Thyroid gland (tissue), 4 donors: ENCODE data around the gene PODN. TPM values are rescaled to one million over a fixed set of nuclear protein-coding genes. Genes with fewer than 3 reads are reported as not detected.

ENCODE experiments used
- DNase-seq, 2 donors: peaks; one replicate each; pipeline ENCODE4 v3.0.0-alpha.2; 2019
- H3K27ac ChIP-seq, 3 donors: fragments of 200-600 bp; sonication (generic); 1 replicate in 2 of 3; 2 replicates in 1 of 3; pipeline ENCODE4 v1.5.1; 2016 to 2019; ENCODE audit warnings: mild to moderate bottlenecking in 1 of 3, moderate library complexity in 1 of 3
- H3K27me3 ChIP-seq: fragments of 200-600 bp; sonication (generic); one replicate; pipeline ENCODE4 v1.5.1; 2019
- H3K36me3 ChIP-seq, 2 donors: fragments of 200-600 bp; sonication (generic); one replicate each; pipeline ENCODE4 v1.5.1; 2016 to 2019
- H3K4me1 ChIP-seq, 2 donors: fragments of 200-600 bp; sonication (generic); one replicate each; pipeline ENCODE4 v1.5.1; 2017 to 2019
- H3K4me3 ChIP-seq, 3 donors: fragments of 200-600 bp; sonication (generic); replicated peaks in 1 of 3; 1 replicate in 2 of 3; 2 replicates in 1 of 3; pipeline ENCODE4 v1.5.1; 2016; ENCODE audit warnings: mild to moderate bottlenecking in 1 of 3
- H3K9me3 ChIP-seq: fragments of 200-600 bp; sonication (generic); one replicate; pipeline ENCODE4 v1.5.1; 2017
- POLR2A ChIP-seq, 2 donors: fragments of 450-650 bp; IDR thresholded peaks; one replicate each; pipeline ENCODE4 v1.6.1; 2017; ENCODE audit warnings: antibody characterized with exemption in 2 of 2, mild to moderate bottlenecking in 2 of 2, moderate library complexity in 1 of 2
- WGBS, 2 donors: methylation state at CpG; one replicate each; pipeline ENCODE4 v1.1.5; 2017; 5-methylcytosine and 5-hydroxymethylcytosine counted together
- intact Hi-C: fragments of 100-400 bp; cut with DNase I; formaldehyde crosslinking; loops from one replicate; pipeline ENCODE4 v1.15.1; 2023
- total RNA-seq, 4 donors: library from RNA; depleted of rRNA; stranded (reverse); fragments of >200 nt; gene quantifications; one replicate each; pipeline ENCODE4 v1.2.3, GENCODE V29; 2016
- TF ChIP-seq, protein P1 (sequence below), 6 experiments: fragments of 200-600 bp in 3 of 6; fragments of 450-650 bp in 3 of 6; sonication (generic) in 3 of 6; IDR thresholded peaks; one replicate each; pipeline ENCODE4 v1.5.1; 2016 to 2019; ENCODE audit warnings: antibody characterized with exemption in 6 of 6, mild to moderate bottlenecking in 2 of 6, inconsistent platforms in 1 of 6, moderate library complexity in 1 of 6

PODN gene, protein sequence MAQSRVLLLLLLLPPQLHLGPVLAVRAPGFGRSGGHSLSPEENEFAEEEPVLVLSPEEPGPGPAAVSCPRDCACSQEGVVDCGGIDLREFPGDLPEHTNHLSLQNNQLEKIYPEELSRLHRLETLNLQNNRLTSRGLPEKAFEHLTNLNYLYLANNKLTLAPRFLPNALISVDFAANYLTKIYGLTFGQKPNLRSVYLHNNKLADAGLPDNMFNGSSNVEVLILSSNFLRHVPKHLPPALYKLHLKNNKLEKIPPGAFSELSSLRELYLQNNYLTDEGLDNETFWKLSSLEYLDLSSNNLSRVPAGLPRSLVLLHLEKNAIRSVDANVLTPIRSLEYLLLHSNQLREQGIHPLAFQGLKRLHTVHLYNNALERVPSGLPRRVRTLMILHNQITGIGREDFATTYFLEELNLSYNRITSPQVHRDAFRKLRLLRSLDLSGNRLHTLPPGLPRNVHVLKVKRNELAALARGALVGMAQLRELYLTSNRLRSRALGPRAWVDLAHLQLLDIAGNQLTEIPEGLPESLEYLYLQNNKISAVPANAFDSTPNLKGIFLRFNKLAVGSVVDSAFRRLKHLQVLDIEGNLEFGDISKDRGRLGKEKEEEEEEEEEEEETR
- total RNA-seq, result 100 to 1,000 TPM in 2 of 4 donors, 10 to 100 TPM in 2; 80.8 to 125 (median 101) TPM

DNA sequence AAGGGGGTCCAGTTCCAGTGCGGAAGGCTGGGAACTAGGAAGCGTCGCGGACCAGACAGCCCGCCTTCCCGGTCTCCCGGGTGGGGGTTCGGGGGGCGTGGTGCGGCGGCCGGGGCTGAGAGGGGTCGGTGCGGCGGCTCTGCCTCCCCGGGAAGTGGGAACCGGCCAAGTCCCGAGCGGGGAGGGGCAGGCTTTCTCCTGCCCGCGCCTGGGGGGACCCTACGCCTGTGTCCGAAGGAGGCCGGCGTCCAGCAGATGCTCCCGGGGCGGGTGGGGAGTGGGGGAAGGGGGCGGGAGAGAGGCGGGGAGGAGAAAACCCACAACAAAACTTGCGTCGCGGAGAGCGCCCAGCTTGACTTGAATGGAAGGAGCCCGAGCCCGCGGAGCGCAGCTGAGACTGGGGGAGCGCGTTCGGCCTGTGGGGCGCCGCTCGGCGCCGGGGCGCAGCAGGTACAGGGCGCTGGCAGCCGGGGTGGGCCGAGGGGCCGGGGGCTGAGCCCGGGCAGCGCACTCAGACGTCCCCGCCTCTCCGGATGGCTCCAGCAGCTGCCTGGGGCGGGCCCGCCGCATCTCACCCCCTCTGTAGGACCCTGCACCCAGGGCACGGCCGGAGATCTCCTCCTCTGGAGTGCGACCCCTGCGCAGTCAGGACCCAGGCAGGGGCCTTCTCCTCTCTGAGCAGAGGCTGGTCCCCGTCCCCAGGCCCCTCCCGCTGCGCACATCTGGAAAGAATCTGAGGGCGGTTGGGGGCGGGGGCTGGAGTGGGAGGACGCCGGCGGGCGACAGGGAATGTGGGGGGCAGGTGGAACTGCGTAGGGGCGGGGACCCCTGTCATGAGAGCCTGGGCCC, at the start of gene PODN:
PODN (plus strand) TSS at position 355 of the 849 bp plus-strand sequence. CDS start 7,643 bp downstream, outside the sequence.
- DNase-seq, result peak in 1 of 2 donors; percentile 17
- H3K27ac ChIP-seq, result peak within 1 kb of the TSS in 2 of 3 donors; percentile 57 to 68
- H3K27me3 ChIP-seq, result peaks cover 5% of the 10 kb centered on the region
- 0 to 1% methylated on average over 1 to 28 of the region's 73 CpGs for WGBS, 2 donors
- intact Hi-C loops, result no loop called here
- TF ChIP-seq POLR2A (IDR thresholded peaks at IDR 0.05), result no peak
- TF ChIP-seq, protein P1, sequence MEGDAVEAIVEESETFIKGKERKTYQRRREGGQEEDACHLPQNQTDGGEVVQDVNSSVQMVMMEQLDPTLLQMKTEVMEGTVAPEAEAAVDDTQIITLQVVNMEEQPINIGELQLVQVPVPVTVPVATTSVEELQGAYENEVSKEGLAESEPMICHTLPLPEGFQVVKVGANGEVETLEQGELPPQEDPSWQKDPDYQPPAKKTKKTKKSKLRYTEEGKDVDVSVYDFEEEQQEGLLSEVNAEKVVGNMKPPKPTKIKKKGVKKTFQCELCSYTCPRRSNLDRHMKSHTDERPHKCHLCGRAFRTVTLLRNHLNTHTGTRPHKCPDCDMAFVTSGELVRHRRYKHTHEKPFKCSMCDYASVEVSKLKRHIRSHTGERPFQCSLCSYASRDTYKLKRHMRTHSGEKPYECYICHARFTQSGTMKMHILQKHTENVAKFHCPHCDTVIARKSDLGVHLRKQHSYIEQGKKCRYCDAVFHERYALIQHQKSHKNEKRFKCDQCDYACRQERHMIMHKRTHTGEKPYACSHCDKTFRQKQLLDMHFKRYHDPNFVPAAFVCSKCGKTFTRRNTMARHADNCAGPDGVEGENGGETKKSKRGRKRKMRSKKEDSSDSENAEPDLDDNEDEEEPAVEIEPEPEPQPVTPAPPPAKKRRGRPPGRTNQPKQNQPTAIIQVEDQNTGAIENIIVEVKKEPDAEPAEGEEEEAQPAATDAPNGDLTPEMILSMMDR (IDR thresholded peaks at IDR 0.05), result no peak
- no peaks in the 10 kb centered on the region for H3K9me3 ChIP-seq
- peaks cover 13 to 18% of the 10 kb centered on the region in 2 donors for H3K4me1 ChIP-seq
- peak within 1 kb of the TSS; percentile 16 to 49 (median 25) for H3K4me3 ChIP-seq
- no peaks in the 10 kb centered on the region for H3K36me3 ChIP-seq

DNA sequence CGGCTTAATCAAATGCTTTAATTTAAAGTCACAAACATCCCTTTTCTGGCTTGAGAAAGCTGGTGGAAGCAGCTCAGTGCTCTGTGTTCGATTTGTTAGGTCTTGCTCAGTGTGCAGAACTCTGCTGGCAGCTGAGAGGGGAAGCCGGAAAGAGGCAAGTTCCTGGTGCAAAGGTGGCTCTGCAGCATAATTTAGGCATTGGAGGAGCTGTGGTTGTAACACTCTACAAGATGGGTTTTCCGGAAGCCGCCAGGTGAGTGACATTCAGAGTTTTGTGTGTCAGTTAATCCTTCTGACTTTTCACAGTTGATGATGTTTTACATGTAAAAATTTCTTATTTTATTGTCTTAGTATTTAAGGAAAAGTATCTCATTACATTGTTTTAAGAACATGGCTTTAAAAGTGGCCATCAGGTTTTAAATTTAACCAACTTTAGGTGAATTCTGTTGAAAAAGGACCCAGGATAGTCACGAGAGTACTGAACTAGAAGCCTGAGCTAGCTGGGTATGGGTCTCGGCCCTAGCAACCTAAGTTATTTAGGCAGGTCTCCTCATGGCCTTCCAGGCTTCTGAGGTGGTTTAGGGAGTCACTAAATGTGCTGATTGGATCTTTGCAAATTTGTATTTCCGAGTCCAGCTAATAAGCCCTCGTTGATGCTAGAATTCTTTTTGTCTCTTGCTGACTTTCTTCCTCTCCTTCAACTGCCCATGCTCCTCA, 47.1 kb upstream of the PODN start:
- H3K4me3 ChIP-seq, result peak overlapping the region; percentile 29 to 88 (median 36)
- WGBS, 2 donors, result 1 to 2% methylated on average over 9 of the region's 9 CpGs
- TF ChIP-seq POLR2A (IDR thresholded peaks at IDR 0.05), result peak in 1 of 2 donors; percentile 34
- TF ChIP-seq, protein P1 (IDR thresholded peaks at IDR 0.05), result no peak

DNA sequence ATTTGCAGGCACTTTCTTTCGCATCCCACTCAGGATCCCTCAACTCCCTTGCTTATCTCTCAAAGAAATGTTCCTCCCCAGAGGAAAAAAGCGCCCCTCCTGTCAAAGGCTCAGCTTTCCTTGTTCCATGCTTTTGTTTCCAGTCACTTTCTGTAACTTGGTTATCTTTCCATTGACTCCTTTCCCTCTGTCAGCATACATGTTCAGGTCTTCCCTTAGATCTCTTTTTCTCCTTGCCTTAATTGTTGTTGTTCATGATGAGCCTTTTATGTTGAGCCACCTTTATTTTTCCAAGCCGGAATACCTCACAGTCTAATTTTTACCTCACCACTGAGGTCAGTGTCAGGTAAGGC, 46.5 kb upstream of the PODN start:
- TF ChIP-seq, protein P1 (IDR thresholded peaks at IDR 0.05), result no peak
- H3K9me3 ChIP-seq, result no peaks in the 10 kb centered on the region
- no peaks in the 10 kb centered on the region for H3K27me3 ChIP-seq
- WGBS, 2 donors, result 18 to 22% methylated on average over 3 of the region's 3 CpGs
- H3K36me3 ChIP-seq, result no peaks in the 10 kb centered on the region
- peak overlapping the region in 1 of 3 donors; percentile 35 for H3K27ac ChIP-seq
- no peak for DNase-seq
- peaks cover 5 to 15% of the 10 kb centered on the region in 2 donors for H3K4me1 ChIP-seq
- intact Hi-C loops, result no loop called here
- peak overlapping the region; percentile 15 to 88 (median 36) for H3K4me3 ChIP-seq

More for the DNA sequence above, 47.1 kb upstream of the PODN start:
- Histone ChIP-seq H3K9me3 (no peaks in the 10 kb centered on the region), H3K27ac (peak overlapping the region; percentile 4 to 70 (median 35)), H3K36me3 (no peaks in the 10 kb centered on the region), H3K27me3 (no peaks in the 10 kb centered on the region), H3K4me1 (peaks cover 5 to 15% of the 10 kb centered on the region in 2 donors)
- intact Hi-C loops, result no loop called here
- DNase-seq, result peak; percentile 75 to 79

DNA sequence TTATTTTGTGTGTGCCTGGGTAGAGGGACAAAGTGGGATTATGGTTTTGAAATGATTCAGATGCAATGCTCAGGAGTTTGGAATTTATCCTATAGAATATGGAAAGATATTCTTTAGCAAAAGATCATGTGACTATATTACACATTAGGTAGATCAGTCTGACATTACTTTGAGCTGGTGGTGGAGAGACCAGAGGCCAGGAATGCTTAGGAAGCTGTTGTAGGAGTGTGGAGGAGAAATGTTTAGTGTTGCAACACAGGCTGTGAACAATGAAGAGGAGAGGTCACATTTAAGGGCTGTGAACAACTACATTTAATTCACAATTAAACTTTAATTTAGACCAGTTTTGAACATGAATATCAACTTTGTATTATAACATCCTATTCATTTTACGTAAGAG, 45.3 kb upstream of the PODN start:
- TF ChIP-seq POLR2A (IDR thresholded peaks at IDR 0.05), result no peak
- TF ChIP-seq, protein P1 (IDR thresholded peaks at IDR 0.05), result no peak
- no peaks in the 10 kb centered on the region for H3K36me3 ChIP-seq
- H3K4me3 ChIP-seq, result no peak overlapping the region
- intact Hi-C loops, result no loop called here
- H3K27ac ChIP-seq, result no peak overlapping the region
- H3K27me3 ChIP-seq, result no peaks in the 10 kb centered on the region
- H3K9me3 ChIP-seq, result no peaks in the 10 kb centered on the region
- H3K4me1 ChIP-seq, result peaks cover 5 to 15% of the 10 kb centered on the region in 2 donors
- no peak for DNase-seq
- 93 to 96% methylated on average over 1 of the region's 1 CpG for WGBS, 2 donors
